Kidney capillary endothelial cell (primary cell): Measurements from ENCODE around the gene KRT74.

Experiments used
- DNase-seq: peaks from one replicate; pipeline ENCODE4 v3.0.0-alpha.2; 2018; ENCODE audit warnings: low spot score

Gene KRT74

GRCh38 chr12:52535574-52535973 is 38.1 kb downstream of the KRT74 start:
- DNase-seq: no peak

- no peak for DNase-seq
These were observed 39.2 kb downstream of the KRT74 start for GRCh38 chr12:52534482-52534881.

- DNase-seq: no peak
These were observed 39.8 kb downstream of the KRT74 start for GRCh38 chr12:52533686-52534470.

GRCh38 chr12:52532636-52533035 is 41.0 kb downstream of the KRT74 start:
- DNase-seq: no peak

GRCh38 chr12:52531566-52532300 is 41.9 kb downstream of the KRT74 start:
- DNase-seq: no peak

- DNase-seq: no peak
These were observed 42.7 kb downstream of the KRT74 start for GRCh38 chr12:52530905-52531304.

GRCh38 chr12:52530366-52530765 is 43.3 kb downstream of the KRT74 start:
- no peak for DNase-seq

GRCh38 chr12:52529846-52530245 is 43.8 kb downstream of the KRT74 start:
- no peak for DNase-seq

- no peak for DNase-seq
These were observed 44.2 kb downstream of the KRT74 start for GRCh38 chr12:52529417-52529816.

GRCh38 chr12:52528641-52529143 is 45.0 kb downstream of the KRT74 start:
- DNase-seq: no peak

GRCh38 chr12:52527121-52527800 is 46.4 kb downstream of the KRT74 start:
- DNase-seq: no peak

- DNase-seq: no peak
These were observed 47.1 kb downstream of the KRT74 start for GRCh38 chr12:52526511-52526951.

- DNase-seq: no peak
These were observed 47.8 kb downstream of the KRT74 start for GRCh38 chr12:52525661-52526499.

GRCh38 chr12:52524898-52525591 is 48.6 kb downstream of the KRT74 start:
- no peak for DNase-seq

- no peak for DNase-seq
These were observed 49.3 kb downstream of the KRT74 start for GRCh38 chr12:52524241-52524897.

GRCh38 chr12:52523824-52524223 is 49.8 kb downstream of the KRT74 start:
- DNase-seq: no peak

- DNase-seq: no peak
These were observed 51.2 kb downstream of the KRT74 start for GRCh38 chr12:52522346-52523011.

GRCh38 chr12:52521568-52522266 is 51.9 kb downstream of the KRT74 start:
- no peak for DNase-seq

- DNase-seq: no peak
These were observed 52.5 kb downstream of the KRT74 start for GRCh38 chr12:52521175-52521567.
